T47D (cell line): ENCODE measurements around the gene EPN1.
"Not testable (repeated sequence)": the region's sequence is repeated elsewhere in the genome, so short reads cannot be mapped to it uniquely, and the experiment has no call there.

Experiments used
- DNase-seq, 2 experiments: peaks; one replicate each; pipeline versions ENCODE4 v3.0.0 to v3.0.0-alpha.2; 2011 to 2012; ENCODE audit warnings: low read depth in 1 of 2, low spot score in 1 of 2
- JUND ChIP-seq: IDR thresholded peaks from 2 replicates; pipeline ENCODE4 v1.6.1; 2012; ENCODE audit warnings: low read depth
- in situ Hi-C: cut with HindIII; loops from 2 replicates; pipeline ENCODE4 v1.10.0; 2016; ENCODE audit warnings: low sequenced_read_pairs, low pct_unique_long_range_greater_than_20kb

EPN1 gene

GRCh38 chr19:55720214-55720746 is 45.3 kb downstream of the EPN1 start:
- no peak for DNase-seq
- in situ Hi-C loops, result no loop called here

GRCh38 chr19:55720801-55721200 is 45.8 kb downstream of the EPN1 start:
- in situ Hi-C loops, result no loop called here
- no peak for TF ChIP-seq JUND
- no peak for DNase-seq

More at GRCh38 chr19:55720214-55720746, 45.3 kb downstream of the EPN1 start:
- TF ChIP-seq JUND, result no peak

- in situ Hi-C loops, result no loop called here
- no peak for TF ChIP-seq JUND
Observed at GRCh38 chr19:55723491-55723890, 48.5 kb downstream of the EPN1 start.

GRCh38 chr19:55730378-55730777 is 55.4 kb downstream of the EPN1 start:
- in situ Hi-C loops, DNase-seq: not testable (repeated sequence)

More at GRCh38 chr19:55723491-55723890, 48.5 kb downstream of the EPN1 start:
- no peak for DNase-seq

GRCh38 chr19:55738302-55738701 is 63.3 kb downstream of the EPN1 start, which contains the start of gene NLRP9:
Gene NLRP9 (minus strand): TSS chr19:55738402. CDS start chr19:55738374, 28 bp downstream.
- in situ Hi-C loops, result no loop called here
- TF ChIP-seq JUND, result no peak

GRCh38 chr19:55750715-55751114 is 75.7 kb downstream of the EPN1 start:
- TF ChIP-seq JUND, result no peak
- DNase-seq, result no peak
- in situ Hi-C loops, result no loop called here

More at GRCh38 chr19:55738302-55738701, 63.3 kb downstream of the EPN1 start, which contains the start of gene NLRP9:
- no peak for DNase-seq

- TF ChIP-seq JUND, result no peak
- DNase-seq, result no peak
- in situ Hi-C loops, result no loop called here
Observed at GRCh38 chr19:55753401-55753800, 78.4 kb downstream of the EPN1 start.

GRCh38 chr19:55756808-55757207 is 81.8 kb downstream of the EPN1 start:
- DNase-seq, in situ Hi-C loops: not testable (repeated sequence)

GRCh38 chr19:55758797-55759196 is 83.8 kb downstream of the EPN1 start, which contains the start of gene RFPL4A:
Gene RFPL4A (plus strand): TSS chr19:55759097. CDS start chr19:55761801, 2,704 bp downstream.
- in situ Hi-C loops, DNase-seq: not testable (repeated sequence)
